ENCODE measurements around the gene ZNF793. TPM values are rescaled to one million over a fixed set of nuclear protein-coding genes. Genes with fewer than 3 reads are reported as not detected.

The ZNF793 gene
- total and polyA plus RNA-seq, 2 of the 8 experiments (the other 6 are each of a cell fraction or from before 2014, with no cell fraction given): 5.0 to 13.3 TPM

GRCh38 chr19:37572203-37572602 is 65.5 kb downstream of the ZNF793 start (continued):
- TF ChIP-seq, protein P1, sequence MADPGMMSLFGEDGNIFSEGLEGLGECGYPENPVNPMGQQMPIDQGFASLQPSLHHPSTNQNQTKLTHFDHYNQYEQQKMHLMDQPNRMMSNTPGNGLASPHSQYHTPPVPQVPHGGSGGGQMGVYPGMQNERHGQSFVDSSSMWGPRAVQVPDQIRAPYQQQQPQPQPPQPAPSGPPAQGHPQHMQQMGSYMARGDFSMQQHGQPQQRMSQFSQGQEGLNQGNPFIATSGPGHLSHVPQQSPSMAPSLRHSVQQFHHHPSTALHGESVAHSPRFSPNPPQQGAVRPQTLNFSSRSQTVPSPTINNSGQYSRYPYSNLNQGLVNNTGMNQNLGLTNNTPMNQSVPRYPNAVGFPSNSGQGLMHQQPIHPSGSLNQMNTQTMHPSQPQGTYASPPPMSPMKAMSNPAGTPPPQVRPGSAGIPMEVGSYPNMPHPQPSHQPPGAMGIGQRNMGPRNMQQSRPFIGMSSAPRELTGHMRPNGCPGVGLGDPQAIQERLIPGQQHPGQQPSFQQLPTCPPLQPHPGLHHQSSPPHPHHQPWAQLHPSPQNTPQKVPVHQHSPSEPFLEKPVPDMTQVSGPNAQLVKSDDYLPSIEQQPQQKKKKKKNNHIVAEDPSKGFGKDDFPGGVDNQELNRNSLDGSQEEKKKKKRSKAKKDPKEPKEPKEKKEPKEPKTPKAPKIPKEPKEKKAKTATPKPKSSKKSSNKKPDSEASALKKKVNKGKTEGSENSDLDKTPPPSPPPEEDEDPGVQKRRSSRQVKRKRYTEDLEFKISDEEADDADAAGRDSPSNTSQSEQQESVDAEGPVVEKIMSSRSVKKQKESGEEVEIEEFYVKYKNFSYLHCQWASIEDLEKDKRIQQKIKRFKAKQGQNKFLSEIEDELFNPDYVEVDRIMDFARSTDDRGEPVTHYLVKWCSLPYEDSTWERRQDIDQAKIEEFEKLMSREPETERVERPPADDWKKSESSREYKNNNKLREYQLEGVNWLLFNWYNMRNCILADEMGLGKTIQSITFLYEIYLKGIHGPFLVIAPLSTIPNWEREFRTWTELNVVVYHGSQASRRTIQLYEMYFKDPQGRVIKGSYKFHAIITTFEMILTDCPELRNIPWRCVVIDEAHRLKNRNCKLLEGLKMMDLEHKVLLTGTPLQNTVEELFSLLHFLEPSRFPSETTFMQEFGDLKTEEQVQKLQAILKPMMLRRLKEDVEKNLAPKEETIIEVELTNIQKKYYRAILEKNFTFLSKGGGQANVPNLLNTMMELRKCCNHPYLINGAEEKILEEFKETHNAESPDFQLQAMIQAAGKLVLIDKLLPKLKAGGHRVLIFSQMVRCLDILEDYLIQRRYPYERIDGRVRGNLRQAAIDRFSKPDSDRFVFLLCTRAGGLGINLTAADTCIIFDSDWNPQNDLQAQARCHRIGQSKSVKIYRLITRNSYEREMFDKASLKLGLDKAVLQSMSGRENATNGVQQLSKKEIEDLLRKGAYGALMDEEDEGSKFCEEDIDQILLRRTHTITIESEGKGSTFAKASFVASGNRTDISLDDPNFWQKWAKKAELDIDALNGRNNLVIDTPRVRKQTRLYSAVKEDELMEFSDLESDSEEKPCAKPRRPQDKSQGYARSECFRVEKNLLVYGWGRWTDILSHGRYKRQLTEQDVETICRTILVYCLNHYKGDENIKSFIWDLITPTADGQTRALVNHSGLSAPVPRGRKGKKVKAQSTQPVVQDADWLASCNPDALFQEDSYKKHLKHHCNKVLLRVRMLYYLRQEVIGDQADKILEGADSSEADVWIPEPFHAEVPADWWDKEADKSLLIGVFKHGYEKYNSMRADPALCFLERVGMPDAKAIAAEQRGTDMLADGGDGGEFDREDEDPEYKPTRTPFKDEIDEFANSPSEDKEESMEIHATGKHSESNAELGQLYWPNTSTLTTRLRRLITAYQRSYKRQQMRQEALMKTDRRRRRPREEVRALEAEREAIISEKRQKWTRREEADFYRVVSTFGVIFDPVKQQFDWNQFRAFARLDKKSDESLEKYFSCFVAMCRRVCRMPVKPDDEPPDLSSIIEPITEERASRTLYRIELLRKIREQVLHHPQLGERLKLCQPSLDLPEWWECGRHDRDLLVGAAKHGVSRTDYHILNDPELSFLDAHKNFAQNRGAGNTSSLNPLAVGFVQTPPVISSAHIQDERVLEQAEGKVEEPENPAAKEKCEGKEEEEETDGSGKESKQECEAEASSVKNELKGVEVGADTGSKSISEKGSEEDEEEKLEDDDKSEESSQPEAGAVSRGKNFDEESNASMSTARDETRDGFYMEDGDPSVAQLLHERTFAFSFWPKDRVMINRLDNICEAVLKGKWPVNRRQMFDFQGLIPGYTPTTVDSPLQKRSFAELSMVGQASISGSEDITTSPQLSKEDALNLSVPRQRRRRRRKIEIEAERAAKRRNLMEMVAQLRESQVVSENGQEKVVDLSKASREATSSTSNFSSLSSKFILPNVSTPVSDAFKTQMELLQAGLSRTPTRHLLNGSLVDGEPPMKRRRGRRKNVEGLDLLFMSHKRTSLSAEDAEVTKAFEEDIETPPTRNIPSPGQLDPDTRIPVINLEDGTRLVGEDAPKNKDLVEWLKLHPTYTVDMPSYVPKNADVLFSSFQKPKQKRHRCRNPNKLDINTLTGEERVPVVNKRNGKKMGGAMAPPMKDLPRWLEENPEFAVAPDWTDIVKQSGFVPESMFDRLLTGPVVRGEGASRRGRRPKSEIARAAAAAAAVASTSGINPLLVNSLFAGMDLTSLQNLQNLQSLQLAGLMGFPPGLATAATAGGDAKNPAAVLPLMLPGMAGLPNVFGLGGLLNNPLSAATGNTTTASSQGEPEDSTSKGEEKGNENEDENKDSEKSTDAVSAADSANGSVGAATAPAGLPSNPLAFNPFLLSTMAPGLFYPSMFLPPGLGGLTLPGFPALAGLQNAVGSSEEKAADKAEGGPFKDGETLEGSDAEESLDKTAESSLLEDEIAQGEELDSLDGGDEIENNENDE (IDR thresholded peaks at IDR 0.05; ENCODE audit: insufficient replicate concordance, low read length): no peak
- TF ChIP-seq RAD21 (IDR thresholded peaks at IDR 0.05 in 1 of 2, conservative IDR thresholded peaks at IDR 0.05 in 1 of 2; ENCODE audit: low read depth in 2 of 2, low read length in 2 of 2) (no peak), RNF2 (IDR thresholded peaks at IDR 0.05; ENCODE audit: borderline replicate concordance, low read depth, low read length, missing control alignments, poor library complexity, severe bottlenecking) (no peak)
